HepG2 (cell line): Measurements from ENCODE around the gene TAF1C. TPM values are rescaled to one million over a fixed set of nuclear protein-coding genes. Genes with fewer than 3 reads are reported as not detected.

ENCODE experiments used
- ATF1 ChIP-seq: IDR thresholded peaks from 2 replicates; pipeline ENCODE4 v1.6.1; 2016; ENCODE audit warnings: mild to moderate bottlenecking, control low read depth
- CEBPB ChIP-seq: IDR thresholded peaks from 2 replicates; pipeline ENCODE4 v1.6.1; 2011; ENCODE audit warnings: low read depth, low read length, improper control_type of control experiment, borderline replicate concordance
- DNMT3B ChIP-seq: conservative IDR thresholded peaks from 2 replicates; pipeline ENCODE4 v1.6.1; 2016; ENCODE audit warnings: missing biosample characterization, control low read depth
- JUND ChIP-seq: sonication (generic); formaldehyde crosslinking; IDR thresholded peaks from 2 replicates; pipeline ENCODE4 v1.8.0; 2022; ENCODE audit warnings: mild to moderate bottlenecking, missing genetic modification reagents
- MAF1 ChIP-seq: sonication (generic); formaldehyde crosslinking; IDR thresholded peaks from 2 replicates; pipeline ENCODE4 v1.5.0; 2020; ENCODE audit warnings: missing genetic modification reagents, borderline replicate concordance
- NONO ChIP-seq, 2 experiments: fragments of 450-650 bp in 1 of 2; sonication (generic) in 1 of 2; formaldehyde crosslinking in 1 of 2; IDR thresholded peaks in 1 of 2; conservative IDR thresholded peaks in 1 of 2; 2 replicates each; pipeline versions ENCODE4 v1.6.1 to v1.8.0; 2017 to 2022; ENCODE audit warnings: mild to moderate bottlenecking in 1 of 2, missing genetic modification reagents in 1 of 2, moderate library complexity in 1 of 2
- WIZ ChIP-seq: sonication (generic); formaldehyde crosslinking; IDR thresholded peaks from 2 replicates; pipeline ENCODE4 v1.5.1; 2020; ENCODE audit warnings: mild to moderate bottlenecking, missing genetic modification reagents
- ZBTB3 ChIP-seq: sonication (generic); formaldehyde crosslinking; IDR thresholded peaks from 2 replicates; pipeline ENCODE4 v1.4.0; 2020; ENCODE audit warnings: low read depth, mild to moderate bottlenecking, moderate library complexity, missing genetic modification reagents, borderline replicate concordance
- ZNF367 ChIP-seq: sonication (generic); formaldehyde crosslinking; IDR thresholded peaks from 2 replicates; pipeline ENCODE4 v1.4.0; 2020; ENCODE audit warnings: missing genetic modification reagents, borderline replicate concordance
- ZNF460 ChIP-seq: sonication (generic); formaldehyde crosslinking; IDR thresholded peaks from 2 replicates; pipeline ENCODE4 v1.5.1; 2020; ENCODE audit warnings: missing genetic modification reagents, mild to moderate bottlenecking, borderline replicate concordance
- polyA plus RNA-seq, 8 experiments: library from polyadenylated mRNA; depleted of rRNA in 3 of 8; stranded (reverse) in 7 of 8; unstranded in 1 of 8; fragments of >200 nt; fragmentation: Illumina TruSeq in 4 of 8; extraction: Trizol in 4 of 8; gene quantifications; 2 replicates each; pipeline versions ENCODE4 v1.2.1 to v1.2.3, GENCODE V29; 2011 to 2016; ENCODE audit warnings: low read depth in 4 of 8, missing spikeins in 1 of 8, mixed read lengths in 1 of 8; ENCODE audit not compliant: insufficient read depth in 1 of 8
- total RNA-seq, 5 experiments: library from RNA; depleted of rRNA; stranded (reverse); fragments of >200 nt; fragmentation: Illumina TruSeq; extraction: Trizol; gene quantifications; 2 replicates each; pipeline ENCODE4 v1.2.3, GENCODE V29; 2016; ENCODE audit warnings: low read depth in 1 of 5
- TF ChIP-seq, protein P1 (sequence below): sonication (generic); formaldehyde crosslinking; IDR thresholded peaks from 2 replicates; pipeline ENCODE4 v1.5.0; 2020; ENCODE audit warnings: missing genetic modification reagents
- TF ChIP-seq, protein P2 (sequence below), 2 experiments: IDR thresholded peaks; 2 replicates each; pipeline ENCODE4 v1.6.1; 2011 to 2012; ENCODE audit warnings: low read length in 2 of 2, borderline replicate concordance in 1 of 2, low read depth in 1 of 2, mild to moderate bottlenecking in 1 of 2, moderate library complexity in 1 of 2
- TF ChIP-seq, protein P3 (sequence below): sonication (generic); formaldehyde crosslinking; IDR thresholded peaks from 2 replicates; pipeline ENCODE4 v1.4.0; 2020; ENCODE audit warnings: missing genetic modification reagents, borderline replicate concordance
- TF ChIP-seq, protein P4 (sequence below): sonication (generic); formaldehyde crosslinking; IDR thresholded peaks from 2 replicates; pipeline ENCODE4 v1.4.0; 2020; ENCODE audit warnings: missing genetic modification reagents
- TF ChIP-seq, protein P5 (sequence below): sonication (generic); formaldehyde crosslinking; IDR thresholded peaks from 2 replicates; pipeline ENCODE4 v1.4.0; 2020; ENCODE audit warnings: missing genetic modification reagents
- TF ChIP-seq, protein P6 (sequence below): sonication (generic); formaldehyde crosslinking; IDR thresholded peaks from 2 replicates; pipeline ENCODE4 v1.4.0; 2020; ENCODE audit warnings: missing genetic modification reagents

The TAF1C gene
- total and polyA plus RNA-seq, 2 of the 13 experiments (the other 11 are each of a cell fraction or from before 2014, with no cell fraction given), result 15.6 to 20.8 TPM

DNA sequence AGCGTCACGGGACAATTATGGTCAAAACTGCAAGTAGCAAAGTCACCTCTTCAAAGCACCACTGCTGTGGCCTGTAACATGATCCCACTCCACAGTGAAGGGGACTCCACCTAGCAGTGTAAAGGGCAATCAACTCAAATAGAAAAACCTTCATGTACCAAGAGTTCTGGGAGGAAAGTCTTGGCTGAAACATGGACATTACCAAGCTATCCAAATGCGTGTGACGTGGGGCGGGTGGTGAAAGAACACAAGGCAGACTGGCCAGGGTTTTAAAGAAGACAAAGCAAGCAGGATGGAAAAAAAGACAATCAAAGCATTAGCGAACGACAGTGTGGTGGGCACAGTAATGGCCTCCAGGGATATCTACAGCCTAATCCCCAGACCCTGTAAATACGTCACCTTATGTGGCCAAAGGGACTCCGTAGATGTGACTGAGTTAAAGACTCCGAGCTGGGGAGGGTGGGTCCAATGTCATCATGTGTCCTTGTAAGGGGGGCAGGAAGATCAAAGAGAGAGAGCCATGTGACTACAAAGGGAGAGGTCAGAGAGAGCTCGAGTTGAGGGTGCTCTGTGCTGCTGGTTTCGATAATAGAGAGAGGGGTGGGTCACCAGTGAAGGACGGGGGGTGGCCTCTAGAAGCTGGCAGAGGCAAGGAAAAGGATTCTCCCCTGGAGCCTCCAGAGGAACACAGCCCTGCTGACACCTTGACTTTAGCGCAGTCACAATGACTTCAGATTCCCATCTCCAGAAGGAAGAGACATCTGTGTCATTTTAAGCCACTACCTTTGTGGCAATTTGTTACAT is 47.8 kb downstream of the TAF1C start (continued):
- no peak for TF ChIP-seq WIZ (CRISPR knock-in tag)
- TF ChIP-seq, protein P1, sequence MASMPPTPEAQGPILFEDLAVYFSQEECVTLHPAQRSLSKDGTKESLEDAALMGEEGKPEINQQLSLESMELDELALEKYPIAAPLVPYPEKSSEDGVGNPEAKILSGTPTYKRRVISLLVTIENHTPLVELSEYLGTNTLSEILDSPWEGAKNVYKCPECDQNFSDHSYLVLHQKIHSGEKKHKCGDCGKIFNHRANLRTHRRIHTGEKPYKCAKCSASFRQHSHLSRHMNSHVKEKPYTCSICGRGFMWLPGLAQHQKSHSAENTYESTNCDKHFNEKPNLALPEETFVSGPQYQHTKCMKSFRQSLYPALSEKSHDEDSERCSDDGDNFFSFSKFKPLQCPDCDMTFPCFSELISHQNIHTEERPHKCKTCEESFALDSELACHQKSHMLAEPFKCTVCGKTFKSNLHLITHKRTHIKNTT (CRISPR knock-in tag), result no peak
- no peak for TF ChIP-seq NONO (IDR thresholded peaks at IDR 0.05)
- 0 out of 2 replicates have a peak, but pooled peaks have one; percentile 45 for TF ChIP-seq NONO (CRISPR knock-in tag; conservative IDR thresholded peaks at IDR 0.05)
- TF ChIP-seq, protein P2, sequence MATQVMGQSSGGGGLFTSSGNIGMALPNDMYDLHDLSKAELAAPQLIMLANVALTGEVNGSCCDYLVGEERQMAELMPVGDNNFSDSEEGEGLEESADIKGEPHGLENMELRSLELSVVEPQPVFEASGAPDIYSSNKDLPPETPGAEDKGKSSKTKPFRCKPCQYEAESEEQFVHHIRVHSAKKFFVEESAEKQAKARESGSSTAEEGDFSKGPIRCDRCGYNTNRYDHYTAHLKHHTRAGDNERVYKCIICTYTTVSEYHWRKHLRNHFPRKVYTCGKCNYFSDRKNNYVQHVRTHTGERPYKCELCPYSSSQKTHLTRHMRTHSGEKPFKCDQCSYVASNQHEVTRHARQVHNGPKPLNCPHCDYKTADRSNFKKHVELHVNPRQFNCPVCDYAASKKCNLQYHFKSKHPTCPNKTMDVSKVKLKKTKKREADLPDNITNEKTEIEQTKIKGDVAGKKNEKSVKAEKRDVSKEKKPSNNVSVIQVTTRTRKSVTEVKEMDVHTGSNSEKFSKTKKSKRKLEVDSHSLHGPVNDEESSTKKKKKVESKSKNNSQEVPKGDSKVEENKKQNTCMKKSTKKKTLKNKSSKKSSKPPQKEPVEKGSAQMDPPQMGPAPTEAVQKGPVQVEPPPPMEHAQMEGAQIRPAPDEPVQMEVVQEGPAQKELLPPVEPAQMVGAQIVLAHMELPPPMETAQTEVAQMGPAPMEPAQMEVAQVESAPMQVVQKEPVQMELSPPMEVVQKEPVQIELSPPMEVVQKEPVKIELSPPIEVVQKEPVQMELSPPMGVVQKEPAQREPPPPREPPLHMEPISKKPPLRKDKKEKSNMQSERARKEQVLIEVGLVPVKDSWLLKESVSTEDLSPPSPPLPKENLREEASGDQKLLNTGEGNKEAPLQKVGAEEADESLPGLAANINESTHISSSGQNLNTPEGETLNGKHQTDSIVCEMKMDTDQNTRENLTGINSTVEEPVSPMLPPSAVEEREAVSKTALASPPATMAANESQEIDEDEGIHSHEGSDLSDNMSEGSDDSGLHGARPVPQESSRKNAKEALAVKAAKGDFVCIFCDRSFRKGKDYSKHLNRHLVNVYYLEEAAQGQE (IDR thresholded peaks at IDR 0.05; ENCODE audit: borderline replicate concordance in 1 of 2, low read depth in 1 of 2, low read length in 2 of 2), result 0 out of 4 replicates have a peak, but pooled peaks of 1 of the 2 experiments have one; percentile 22
- peak; percentile 85; the same call in 1 of the 2 replicates for TF ChIP-seq MAF1 (CRISPR knock-in tag)
- TF ChIP-seq, protein P3, sequence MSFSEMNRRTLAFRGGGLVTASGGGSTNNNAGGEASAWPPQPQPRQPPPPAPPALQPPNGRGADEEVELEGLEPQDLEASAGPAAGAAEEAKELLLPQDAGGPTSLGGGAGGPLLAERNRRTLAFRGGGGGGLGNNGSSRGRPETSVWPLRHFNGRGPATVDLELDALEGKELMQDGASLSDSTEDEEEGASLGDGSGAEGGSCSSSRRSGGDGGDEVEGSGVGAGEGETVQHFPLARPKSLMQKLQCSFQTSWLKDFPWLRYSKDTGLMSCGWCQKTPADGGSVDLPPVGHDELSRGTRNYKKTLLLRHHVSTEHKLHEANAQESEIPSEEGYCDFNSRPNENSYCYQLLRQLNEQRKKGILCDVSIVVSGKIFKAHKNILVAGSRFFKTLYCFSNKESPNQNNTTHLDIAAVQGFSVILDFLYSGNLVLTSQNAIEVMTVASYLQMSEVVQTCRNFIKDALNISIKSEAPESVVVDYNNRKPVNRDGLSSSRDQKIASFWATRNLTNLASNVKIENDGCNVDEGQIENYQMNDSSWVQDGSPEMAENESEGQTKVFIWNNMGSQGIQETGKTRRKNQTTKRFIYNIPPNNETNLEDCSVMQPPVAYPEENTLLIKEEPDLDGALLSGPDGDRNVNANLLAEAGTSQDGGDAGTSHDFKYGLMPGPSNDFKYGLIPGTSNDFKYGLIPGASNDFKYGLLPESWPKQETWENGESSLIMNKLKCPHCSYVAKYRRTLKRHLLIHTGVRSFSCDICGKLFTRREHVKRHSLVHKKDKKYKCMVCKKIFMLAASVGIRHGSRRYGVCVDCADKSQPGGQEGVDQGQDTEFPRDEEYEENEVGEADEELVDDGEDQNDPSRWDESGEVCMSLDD (CRISPR knock-in tag), result no peak
- TF ChIP-seq ATF1, result 0 out of 2 replicates have a peak, but pooled peaks have one; percentile 28
- TF ChIP-seq, protein P4, sequence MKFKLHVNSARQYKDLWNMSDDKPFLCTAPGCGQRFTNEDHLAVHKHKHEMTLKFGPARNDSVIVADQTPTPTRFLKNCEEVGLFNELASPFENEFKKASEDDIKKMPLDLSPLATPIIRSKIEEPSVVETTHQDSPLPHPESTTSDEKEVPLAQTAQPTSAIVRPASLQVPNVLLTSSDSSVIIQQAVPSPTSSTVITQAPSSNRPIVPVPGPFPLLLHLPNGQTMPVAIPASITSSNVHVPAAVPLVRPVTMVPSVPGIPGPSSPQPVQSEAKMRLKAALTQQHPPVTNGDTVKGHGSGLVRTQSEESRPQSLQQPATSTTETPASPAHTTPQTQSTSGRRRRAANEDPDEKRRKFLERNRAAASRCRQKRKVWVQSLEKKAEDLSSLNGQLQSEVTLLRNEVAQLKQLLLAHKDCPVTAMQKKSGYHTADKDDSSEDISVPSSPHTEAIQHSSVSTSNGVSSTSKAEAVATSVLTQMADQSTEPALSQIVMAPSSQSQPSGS, result peak; percentile 86
- no peak for TF ChIP-seq ZNF367
- TF ChIP-seq CEBPB, result no peak
- no peak for TF ChIP-seq DNMT3B (CRISPR knock-in tag)
- TF ChIP-seq, protein P5, sequence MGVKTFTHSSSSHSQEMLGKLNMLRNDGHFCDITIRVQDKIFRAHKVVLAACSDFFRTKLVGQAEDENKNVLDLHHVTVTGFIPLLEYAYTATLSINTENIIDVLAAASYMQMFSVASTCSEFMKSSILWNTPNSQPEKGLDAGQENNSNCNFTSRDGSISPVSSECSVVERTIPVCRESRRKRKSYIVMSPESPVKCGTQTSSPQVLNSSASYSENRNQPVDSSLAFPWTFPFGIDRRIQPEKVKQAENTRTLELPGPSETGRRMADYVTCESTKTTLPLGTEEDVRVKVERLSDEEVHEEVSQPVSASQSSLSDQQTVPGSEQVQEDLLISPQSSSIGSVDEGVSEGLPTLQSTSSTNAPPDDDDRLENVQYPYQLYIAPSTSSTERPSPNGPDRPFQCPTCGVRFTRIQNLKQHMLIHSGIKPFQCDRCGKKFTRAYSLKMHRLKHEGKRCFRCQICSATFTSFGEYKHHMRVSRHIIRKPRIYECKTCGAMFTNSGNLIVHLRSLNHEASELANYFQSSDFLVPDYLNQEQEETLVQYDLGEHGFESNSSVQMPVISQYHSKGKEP (CRISPR knock-in tag), result no peak
- TF ChIP-seq JUND (CRISPR knock-in tag), result no peak
- peak; percentile 13; the same call in 1 of the 2 replicates for TF ChIP-seq ZNF460 (CRISPR knock-in tag)
- TF ChIP-seq, protein P6, sequence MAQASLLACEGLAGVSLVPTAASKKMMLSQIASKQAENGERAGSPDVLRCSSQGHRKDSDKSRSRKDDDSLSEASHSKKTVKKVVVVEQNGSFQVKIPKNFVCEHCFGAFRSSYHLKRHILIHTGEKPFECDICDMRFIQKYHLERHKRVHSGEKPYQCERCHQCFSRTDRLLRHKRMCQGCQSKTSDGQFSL (CRISPR knock-in tag), result peak; percentile 54; the same call in 1 of the 2 replicates
- TF ChIP-seq ZBTB3 (CRISPR knock-in tag), result no peak
